Eye (tissue), 1 donor: ENCODE data around the gene TMEM269.

Experiments
- DNase-seq: peaks from one replicate; pipeline ENCODE4 v3.0.0-alpha.2; 2015

The TMEM269 gene, protein sequence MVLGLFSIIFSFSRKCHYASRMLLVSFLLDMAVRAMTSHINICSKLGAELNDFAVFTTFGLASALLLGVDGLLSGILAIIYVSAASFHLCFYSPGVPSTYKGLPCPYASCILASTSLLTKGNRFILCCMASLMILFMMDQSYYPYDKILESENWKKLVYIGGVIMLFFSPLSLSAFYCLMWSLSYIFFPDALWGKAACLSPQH

GRCh38 chr1:42784946-42785693 is at the start of gene TMEM269:
TSS of gene TMEM269 (plus strand) at chr1:42784991. CDS start at chr1:42789894, 4,903 bp downstream.
- peak; percentile 47 for DNase-seq

- no peak for DNase-seq
These were observed 49.7 kb upstream of the TMEM269 start for GRCh38 chr1:42735056-42735455.

DNA sequence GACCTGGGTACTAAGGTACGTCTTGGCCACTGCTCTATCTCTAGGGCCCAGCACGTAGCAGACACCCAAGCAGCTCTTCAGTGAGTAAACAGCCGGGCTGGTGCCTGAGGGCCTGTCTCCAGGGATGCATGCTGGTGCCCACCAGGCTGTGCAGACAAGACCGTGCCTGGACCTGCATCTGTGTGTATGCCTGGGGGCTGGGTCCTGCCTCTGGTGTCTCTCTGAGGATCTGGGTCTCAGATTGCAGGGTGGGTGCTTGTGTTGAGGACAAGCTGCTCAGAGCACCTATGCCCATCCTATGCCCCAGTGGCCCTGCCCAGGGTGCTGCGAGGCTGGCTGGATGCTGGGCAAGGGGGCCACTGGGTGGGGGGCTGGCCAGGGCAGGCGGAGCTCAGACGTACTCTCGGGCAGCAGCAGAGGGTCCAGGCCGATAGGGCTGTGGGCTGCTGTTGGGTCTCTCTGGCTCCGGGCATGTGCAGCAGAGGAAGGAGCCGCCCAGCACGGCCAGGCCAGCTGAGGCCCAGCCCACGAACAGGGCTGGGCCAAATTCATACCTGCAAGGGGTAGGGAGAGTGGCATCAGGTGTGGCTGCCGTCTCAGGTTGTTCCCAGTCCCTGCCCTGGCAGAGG is 49.2 kb upstream of the TMEM269 start:
- no peak for DNase-seq

- no peak for DNase-seq
These were observed 48.6 kb upstream of the TMEM269 start for GRCh38 chr1:42736152-42736551.

DNA sequence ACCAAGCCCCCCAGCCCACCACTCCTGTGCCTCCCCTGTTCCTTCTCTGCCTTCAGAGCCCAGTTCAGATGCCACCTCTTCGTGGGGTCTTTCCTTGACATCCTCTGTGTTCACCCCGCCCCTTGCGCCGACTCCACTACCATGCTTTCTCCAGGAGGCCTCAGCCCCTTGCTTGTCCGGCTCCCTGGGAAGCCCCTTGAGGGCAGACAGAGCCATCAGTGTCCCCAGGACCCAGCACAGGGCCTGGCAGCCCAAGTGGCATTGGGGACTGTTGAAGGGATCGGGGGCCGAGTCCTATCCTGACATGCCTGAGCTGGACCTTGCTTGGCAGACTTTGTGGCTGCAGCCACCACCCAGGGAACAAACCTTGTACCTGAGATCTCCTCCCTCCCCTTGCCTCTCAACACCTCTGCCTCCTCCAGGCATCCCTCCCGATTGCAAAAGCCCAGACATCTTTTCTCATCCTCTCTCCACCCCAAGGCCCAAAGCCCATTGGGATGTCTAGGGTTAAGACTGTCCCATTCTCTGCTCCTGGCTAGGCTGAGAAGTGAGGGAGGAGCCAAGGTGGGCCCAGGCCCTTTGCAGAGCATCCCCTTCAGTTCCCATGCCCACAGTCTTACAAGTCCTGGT is 48.1 kb upstream of the TMEM269 start:
- DNase-seq = no peak

DNA sequence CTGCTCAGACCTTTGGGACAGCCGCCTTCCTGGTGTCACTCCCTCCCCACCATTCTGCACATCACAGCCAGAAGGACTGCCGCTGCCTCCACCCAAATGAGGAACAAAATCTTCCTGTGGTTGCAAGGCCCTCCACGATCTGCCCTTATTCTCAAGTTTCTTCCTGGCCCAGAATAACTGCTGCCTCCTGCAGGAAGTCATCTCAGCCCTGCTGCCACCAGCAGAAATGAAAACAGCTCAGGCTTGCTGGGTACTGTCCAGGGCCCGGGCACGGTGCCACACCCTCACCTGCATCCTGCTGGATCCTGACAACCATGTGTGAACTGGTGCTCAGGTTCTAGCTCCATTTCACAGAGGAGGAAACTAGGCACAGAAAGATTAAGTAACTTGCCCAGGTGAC is 47.5 kb upstream of the TMEM269 start:
- no peak for DNase-seq

DNA sequence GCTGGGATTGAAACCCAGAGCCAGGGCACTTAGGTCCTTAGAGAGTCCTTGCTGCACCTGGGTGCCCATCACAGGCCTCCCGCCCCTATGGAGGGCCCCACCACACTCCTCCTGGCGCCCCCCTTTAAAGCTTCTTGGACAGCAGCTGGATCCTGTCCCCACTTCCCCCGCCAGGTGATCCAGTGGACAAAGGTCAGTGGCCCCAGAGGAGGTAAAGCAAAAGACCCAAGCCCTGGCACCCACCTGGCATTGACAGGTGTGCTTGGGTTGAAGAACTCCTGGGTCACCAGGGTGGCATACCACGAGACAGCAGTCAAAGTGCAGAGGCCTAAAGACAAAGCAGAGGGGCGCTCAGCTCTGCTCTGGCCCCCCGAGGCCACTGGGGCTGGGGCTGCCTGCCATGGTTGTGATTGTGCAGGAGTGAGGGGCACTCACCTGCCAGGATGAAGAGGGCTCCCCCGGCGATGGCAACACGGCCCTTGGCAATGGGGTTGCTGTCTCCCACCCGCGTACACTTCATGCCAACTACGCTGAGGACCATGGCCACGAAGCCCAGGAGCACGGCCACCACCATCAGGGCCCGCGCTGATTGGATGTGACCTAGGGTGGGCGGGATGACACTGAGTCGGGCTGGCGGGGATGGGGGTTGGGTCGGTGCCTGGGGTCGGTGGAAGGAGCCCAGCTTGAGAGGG is 46.7 kb upstream of the TMEM269 start:
- no peak for DNase-seq

DNA sequence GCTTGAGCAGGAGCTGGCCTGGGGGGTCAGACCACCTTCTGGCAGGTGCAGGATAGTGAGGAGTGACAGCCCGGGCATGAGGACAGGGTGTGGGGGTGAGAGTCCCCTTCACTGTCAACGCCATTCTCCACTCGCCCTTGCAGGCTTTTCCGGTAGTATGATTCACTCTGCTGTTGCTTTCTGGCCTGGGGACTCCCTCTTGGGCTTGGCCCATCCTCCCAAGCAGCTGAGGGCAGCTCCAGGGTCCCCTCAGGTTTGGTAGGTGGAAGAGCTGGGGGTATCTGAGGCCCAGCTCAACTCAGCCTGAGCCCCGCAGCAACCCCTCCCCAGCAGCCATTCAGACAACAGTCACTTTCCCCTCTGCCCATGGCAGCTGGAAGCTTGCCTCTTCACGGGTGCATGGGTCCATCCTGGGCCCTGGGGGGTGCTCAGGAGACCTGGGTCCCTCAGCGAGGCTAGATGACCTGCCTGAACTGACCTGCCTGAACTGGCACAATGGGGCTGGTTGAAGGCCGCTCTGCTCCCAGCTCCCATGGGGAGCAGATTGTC is 46.0 kb upstream of the TMEM269 start:
- DNase-seq = no peak

DNA sequence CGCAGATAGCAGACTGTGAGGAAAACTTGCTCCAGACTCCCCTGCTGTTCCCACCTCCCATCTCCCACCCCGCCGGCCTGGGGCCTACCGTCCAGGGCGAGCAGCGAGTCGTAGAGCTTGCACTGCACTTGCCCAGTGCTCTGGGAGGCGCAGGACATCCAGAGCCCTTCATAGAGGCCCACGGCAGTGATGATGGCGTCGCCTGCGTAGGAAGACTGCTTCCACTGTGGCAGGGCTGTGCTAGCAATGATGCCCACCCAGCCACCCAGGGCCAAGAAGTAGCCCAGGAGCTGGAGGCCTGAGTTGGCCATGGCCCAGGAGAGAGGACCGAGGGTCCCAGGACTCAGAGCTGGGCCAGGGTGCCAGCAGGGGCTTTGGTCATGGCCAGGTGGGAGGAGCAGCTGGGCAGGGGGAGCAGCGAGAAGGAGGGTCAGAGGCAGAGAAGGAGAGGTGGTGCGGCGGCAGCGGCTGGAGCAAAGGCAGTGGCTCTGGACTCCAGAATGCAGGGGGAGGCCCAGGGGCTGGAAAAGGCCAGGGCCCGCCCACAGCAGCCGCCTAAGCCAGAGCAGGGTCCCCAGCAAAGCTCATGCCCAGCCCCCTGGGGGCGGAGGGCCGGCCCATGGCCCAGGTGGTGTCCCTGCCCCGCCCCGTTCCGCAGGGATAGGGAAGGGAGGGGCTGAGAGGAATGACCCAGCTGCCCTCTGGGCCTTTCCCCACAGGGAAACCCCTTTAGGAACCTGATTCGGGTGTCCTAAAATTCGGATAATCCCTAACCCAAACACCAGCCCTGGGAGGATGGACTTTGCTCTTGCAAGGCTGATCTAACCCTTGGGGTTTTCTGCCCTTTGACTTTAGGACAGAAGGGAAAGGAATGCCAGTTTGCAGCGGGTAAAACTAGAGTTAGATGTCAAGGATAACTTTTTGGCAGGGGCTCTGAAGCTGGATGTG is 44.8 kb upstream of the TMEM269 start, which contains the start of gene CLDN19:
Gene CLDN19, minus strand, starts transcription at position 484 of the 948 bp plus-strand sequence. Its CDS starts 173 bp downstream, at position 311.
- DNase-seq = peak; percentile 65

DNA sequence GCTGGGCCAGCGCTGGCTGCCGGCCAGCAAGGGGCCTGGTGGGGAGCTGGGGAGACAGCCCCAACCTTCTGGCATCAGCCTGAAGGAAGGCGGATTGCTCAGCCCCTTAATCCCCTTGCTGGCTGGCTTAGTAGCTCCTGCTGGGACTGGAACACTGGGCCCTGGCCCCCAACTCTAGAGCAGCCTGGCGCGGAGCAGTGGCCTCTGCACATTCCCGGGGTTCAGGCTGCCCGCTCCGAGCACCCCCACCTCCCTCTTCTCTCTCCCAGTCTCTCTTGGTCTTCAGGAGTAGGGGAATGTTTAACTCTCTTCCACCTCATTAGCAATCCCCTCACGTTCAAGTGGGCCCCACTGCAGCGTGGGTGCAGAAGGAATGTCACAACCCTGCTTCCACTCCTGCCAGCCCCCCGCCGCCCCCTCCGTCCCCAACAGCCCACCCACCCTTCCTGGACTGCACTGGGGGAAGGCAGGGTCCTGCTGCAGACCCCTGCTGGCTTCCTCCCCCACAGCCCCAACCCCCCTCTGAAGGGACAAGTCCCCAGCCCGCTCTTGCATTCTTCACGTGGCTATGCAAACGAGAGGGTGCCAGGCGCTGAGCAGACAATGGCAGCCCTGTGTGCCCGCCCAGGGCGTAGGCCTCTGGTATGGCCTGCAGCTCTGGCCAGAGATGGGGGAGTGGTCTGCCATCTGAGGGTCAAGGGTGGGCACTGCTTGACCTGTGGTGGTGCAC is 43.8 kb upstream of the TMEM269 start:
- peak; percentile 79 for DNase-seq

- DNase-seq = no peak
These were observed 43.1 kb upstream of the TMEM269 start for GRCh38 chr1:42741706-42742105.

DNA sequence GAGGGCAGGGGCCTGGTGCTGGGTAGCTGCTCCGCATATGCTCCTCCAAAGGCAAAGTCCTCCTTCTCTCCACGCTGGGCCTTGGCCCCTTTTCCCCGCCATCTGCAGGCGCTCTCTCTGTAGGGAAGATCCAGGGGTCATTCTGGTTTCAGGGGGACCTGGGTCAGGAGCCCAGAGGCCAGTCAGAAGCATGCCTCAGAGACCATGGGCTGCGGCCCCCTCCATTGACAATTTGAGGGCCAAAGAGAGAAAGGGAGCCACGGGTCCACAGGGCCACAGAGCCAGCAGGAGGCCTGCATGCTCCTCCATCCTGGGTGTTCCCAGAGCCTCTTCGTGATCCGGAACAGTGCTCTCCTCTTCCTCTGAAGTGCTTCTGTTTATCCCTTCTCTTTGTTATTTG is 42.6 kb upstream of the TMEM269 start:
- no peak for DNase-seq

DNA sequence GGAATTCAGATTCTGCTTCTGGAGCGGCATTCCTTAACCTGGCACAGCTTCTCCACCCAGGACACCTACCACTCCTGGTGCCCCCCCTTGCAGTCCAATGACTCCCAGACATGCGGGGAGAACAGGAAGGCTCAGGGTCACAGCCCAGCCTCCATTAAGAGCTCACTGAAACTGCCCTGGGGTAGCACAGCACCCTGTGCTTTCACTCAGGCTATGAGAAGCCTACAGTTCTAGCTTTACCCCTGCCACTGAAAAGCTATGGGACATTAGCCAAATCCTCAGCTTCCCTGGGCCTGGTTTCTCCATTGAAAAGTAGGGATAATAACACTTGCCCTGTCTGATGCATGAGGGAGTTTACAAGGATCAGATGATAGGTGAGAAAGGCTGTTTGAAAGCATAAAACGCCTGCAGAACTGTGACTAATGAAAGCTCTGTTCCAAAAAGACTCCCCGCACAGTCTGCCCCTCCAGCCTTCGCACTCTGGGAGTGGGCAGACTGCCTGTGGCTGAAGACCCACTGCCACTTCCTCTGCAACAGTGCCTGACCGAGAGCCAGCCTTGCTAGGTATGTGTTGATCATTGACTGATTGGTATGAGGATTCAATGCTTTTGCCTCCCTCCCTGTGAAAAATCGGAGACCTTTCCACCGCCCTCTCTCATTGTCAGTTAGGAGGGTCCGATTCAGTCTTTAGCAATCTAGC is 42.0 kb upstream of the TMEM269 start:
- no peak for DNase-seq

DNA sequence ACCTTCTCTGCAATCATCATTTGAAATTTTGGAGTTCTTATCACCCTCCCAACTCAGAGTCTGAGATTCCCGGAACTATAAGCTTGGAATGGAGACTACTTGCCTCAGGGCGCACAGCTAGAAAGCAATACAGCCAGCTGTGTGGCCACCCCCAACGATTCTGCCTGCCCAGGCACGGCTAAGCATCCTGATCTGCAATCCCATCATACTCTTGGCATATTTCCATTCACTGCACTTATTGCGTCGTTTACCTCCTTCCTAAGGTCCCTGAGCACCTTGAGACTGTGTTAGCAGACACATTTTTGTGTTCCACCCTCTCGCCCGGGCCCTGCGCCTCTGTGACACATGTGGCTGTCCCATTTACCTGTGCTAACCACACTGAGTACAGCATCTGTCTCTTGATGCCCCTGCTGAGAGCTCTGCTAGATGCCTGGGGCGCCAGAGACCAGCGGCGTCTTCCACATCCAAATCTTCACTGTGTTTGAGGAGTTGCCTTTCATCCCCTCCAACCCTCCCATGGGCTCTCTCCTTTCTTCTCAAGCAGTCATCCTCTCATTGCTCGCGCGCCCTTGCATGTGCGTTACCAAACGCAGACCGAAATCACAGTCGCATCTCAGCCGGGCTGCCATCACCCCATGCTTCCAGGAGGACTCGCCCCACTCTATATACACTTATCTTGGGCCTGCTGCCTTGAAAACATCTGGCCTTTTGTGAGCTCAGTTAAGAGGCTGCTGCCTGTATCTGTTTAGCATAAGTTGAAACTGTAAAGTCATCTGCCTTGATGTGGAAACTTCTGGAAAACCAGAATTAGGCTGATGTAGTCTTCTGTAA is 41.3 kb upstream of the TMEM269 start:
- peak; percentile 54 for DNase-seq

DNA sequence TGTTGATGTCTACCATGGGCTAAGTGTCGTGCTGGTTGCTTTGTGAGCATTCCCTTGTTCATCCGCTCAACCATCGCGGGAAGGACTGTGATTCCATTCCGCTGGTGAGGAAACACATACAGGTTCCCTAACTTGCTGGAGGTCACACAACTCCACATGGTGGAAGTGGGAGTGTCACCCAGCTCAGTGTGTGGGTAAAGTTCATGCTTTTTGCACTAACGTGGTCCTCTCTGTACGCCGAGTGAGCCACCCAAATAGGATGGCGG is 40.7 kb upstream of the TMEM269 start:
- no peak for DNase-seq

DNA sequence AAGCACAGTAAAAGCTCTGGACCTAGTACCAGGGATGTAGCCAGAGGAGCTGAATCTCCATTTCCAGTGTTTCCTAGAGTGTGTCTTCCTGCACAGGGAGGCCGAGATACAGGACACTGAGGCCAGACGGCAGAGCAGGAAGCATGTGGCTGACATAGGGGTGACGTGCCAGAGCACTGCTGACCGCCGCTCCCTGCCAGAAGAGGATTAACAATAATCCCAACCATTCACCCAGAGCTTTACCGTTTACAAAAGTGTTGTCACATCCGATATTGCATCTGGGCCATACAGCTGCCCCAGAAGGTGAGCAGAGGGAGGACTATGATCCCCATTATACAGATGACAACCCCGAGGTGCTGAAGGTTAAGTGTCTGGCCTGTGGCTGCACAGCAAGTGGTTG is 38.9 kb upstream of the TMEM269 start:
- no peak for DNase-seq

DNA sequence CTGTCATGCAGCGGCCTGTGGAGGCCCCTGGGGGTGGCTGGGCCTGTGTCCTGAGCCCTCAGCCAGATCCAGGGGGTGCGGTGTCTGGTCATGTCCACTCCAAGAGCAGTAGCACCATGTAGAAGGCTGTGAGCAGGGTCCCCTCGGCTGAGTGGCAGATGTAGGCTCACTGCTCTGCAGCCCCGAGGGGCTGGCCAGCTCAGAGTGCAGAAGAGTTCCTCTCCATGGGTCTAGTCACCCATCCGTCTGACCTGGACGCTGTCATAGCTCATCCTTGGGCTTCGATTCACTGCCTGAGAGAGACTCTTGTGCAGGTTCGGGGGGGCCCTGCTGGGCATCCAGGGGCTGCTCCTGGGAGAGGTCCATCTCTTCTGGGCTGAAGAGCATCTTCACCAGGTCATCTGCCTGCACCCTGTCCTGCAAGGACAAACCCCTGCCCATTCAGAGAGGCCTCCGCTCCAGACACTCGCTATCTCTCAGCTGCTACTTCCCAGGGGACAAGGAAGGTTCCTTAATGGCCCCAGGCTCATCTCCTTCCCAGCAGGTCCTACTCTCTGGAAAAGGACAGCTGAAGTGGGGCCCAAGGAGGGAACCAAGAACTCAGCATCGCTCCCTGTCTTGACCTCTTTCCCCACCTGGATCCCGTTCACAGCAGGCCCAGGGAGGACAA is 38.2 kb upstream of the TMEM269 start:
- no peak for DNase-seq

- peak; percentile 85 for DNase-seq
These were observed 37.7 kb upstream of the TMEM269 start for GRCh38 chr1:42747125-42747524.

DNA sequence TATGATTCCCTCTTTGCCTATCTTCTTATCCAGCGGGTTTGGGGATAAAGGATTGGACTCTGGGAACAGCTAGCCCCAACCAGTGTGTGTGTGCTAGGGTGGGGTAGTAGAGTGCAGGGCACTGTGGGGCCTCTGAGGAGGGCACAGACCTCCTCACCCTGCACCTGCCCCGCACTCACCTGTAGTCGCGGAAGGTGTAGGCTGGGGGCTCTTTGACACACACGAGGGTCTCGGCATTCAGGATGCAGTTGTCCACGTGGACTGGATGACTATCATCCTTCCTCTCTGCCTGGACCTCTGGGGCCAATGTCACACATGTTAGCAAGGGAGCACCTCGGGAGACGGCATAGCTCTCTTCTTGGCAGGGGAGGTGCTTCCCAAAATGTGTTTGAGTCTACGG is 36.8 kb upstream of the TMEM269 start:
- no peak for DNase-seq
